GM23248 (cell line): ENCODE results near the gene TGFBI. TPM values are rescaled to one million over a fixed set of nuclear protein-coding genes. Genes with fewer than 3 reads are reported as not detected.
"Not testable (repeated sequence)": the region's sequence is repeated elsewhere in the genome, so short reads cannot be mapped to it uniquely, and the experiment has no call there.

Source experiments
- DNase-seq: peaks from one replicate; pipeline ENCODE4 v3.0.0-alpha.2; 2015
- H2AFZ ChIP-seq: fragments of 200-600 bp; sonication (generic); 2 replicates; pipeline ENCODE4 v1.6.1; 2016; ENCODE audit warnings: antibody characterized with exemption
- H3F3A ChIP-seq: fragments of 200-600 bp; sonication (generic); 2 replicates; pipeline ENCODE4 v1.6.1; 2016; ENCODE audit warnings: mild to moderate bottlenecking, antibody characterized with exemption, mixed run types; ENCODE audit not compliant: insufficient read depth
- H3K27ac ChIP-seq: fragments of 200-600 bp; sonication (generic); 2 replicates; pipeline ENCODE4 v1.5.1; 2016; ENCODE audit warnings: mild to moderate bottlenecking
- H3K27me3 ChIP-seq: fragments of 200-600 bp; sonication (generic); replicated peaks from 2 replicates; pipeline ENCODE4 v1.6.1; 2016; ENCODE audit warnings: mild to moderate bottlenecking; ENCODE audit not compliant: insufficient read depth
- H3K36me3 ChIP-seq: fragments of 200-600 bp; sonication (generic); 2 replicates; pipeline ENCODE4 v1.6.1; 2016; ENCODE audit warnings: low read depth, mild to moderate bottlenecking
- H3K4me1 ChIP-seq: fragments of 200-600 bp; sonication (generic); 2 replicates; pipeline ENCODE4 v1.6.1; 2016; ENCODE audit warnings: mild to moderate bottlenecking; ENCODE audit not compliant: insufficient read depth
- H3K4me2 ChIP-seq: fragments of 200-600 bp; sonication (generic); one replicate; pipeline ENCODE4 v1.6.1; 2016; ENCODE audit warnings: mild to moderate bottlenecking; ENCODE audit not compliant: unreplicated experiment
- H3K4me3 ChIP-seq: fragments of 200-600 bp; sonication (generic); 2 replicates; pipeline ENCODE4 v1.5.1; 2016; ENCODE audit warnings: mild to moderate bottlenecking
- H3K79me2 ChIP-seq: fragments of 200-600 bp; sonication (generic); 2 replicates; pipeline ENCODE4 v1.6.1; 2016; ENCODE audit warnings: mild to moderate bottlenecking; ENCODE audit not compliant: insufficient read depth
- H3K9ac ChIP-seq: fragments of 200-600 bp; sonication (generic); 2 replicates; pipeline ENCODE4 v1.6.1; 2016; ENCODE audit warnings: mild to moderate bottlenecking
- H3K9me2 ChIP-seq: fragments of 200-600 bp; sonication (generic); 2 replicates; pipeline ENCODE4 v1.6.1; 2016; ENCODE audit warnings: mixed run types, mild to moderate bottlenecking, moderate library complexity; ENCODE audit not compliant: insufficient read depth
- H3K9me3 ChIP-seq: fragments of 200-600 bp; sonication (generic); one replicate; pipeline ENCODE4 v1.6.1; 2017; ENCODE audit warnings: low read depth
- H4K20me1 ChIP-seq: fragments of 200-600 bp; sonication (generic); 2 replicates; pipeline ENCODE4 v1.6.0; 2016; ENCODE audit not compliant: insufficient read depth
- EZH2 ChIP-seq: fragments of 200-600 bp; sonication (generic); IDR thresholded peaks from 2 replicates; pipeline ENCODE4 v1.6.1; 2018; ENCODE audit warnings: antibody characterized with exemption, mild to moderate bottlenecking; ENCODE audit not compliant: insufficient read depth, poor library complexity, severe bottlenecking
- EZH2phosphoT487 ChIP-seq: fragments of 200-600 bp; sonication (generic); IDR thresholded peaks from 2 replicates; pipeline ENCODE4 v1.6.1; 2018; ENCODE audit warnings: antibody characterized with exemption, moderate library complexity, mild to moderate bottlenecking, low read depth; ENCODE audit not compliant: insufficient read depth
- WGBS, 2 experiments: methylation state at CpG; one replicate each; pipeline ENCODE4 v1.1.6; 2015 to 2017; ENCODE audit warnings: low lambda C conversion rate in 2 of 2, low coverage in 1 of 2; ENCODE audit errors: missing lambda C conversion rate in 2 of 2; 5-methylcytosine and 5-hydroxymethylcytosine counted together
- in situ Hi-C: fragments of 300-500 bp; cut with MboI; formaldehyde crosslinking; loops from 2 replicates; pipeline ENCODE4 v1.15.0; 2020
- polyA plus RNA-seq: library from polyadenylated mRNA; unstranded; fragments of >200 nt; fragmentation: Nextera tagmentation; extraction: Ambion mirVana; gene quantifications from 2 replicates; pipeline ENCODE4 v1.2.1, GENCODE V29; 2016
- total RNA-seq: library from RNA; depleted of rRNA; stranded (reverse); fragments of >200 nt; shearing (Covaris generic); gene quantifications from 2 replicates; pipeline ENCODE4 v1.2.3, GENCODE V29; 2014

TGFBI gene
- total and polyA plus RNA-seq, 2 experiments from 2014 or later: 7,109 to 7,159 TPM

- Histone ChIP-seq H3K4me2 (no peak overlapping the region), H3K4me3 (no peak overlapping the region), H3K9ac (peak overlapping the region; percentile 42), H3F3A (peaks cover 100% of the 10 kb centered on the region), H3K9me3 (no peaks in the 10 kb centered on the region), H3K79me2 (peaks cover 44% of the 10 kb centered on the region), H3K9me2 (no peaks in the 10 kb centered on the region), H3K36me3 (peaks cover 87% of the 10 kb centered on the region), H2AFZ (no peak overlapping the region), H4K20me1 (no peaks in the 10 kb centered on the region), H3K27ac (peak overlapping the region; percentile 90), H3K27me3 (no peaks in the 10 kb centered on the region), H3K4me1 (peaks cover 13% of the 10 kb centered on the region; the same call in 1 of the 2 replicates)
- 90 to 96% methylated on average over 8 of the region's 8 CpGs for WGBS, 2 experiments
- TF ChIP-seq EZH2phosphoT487 (no peak), EZH2 (no peak)
- no peak for DNase-seq
- in situ Hi-C loops: no loop called here
Observed at GRCh38 chr5:136043968-136044610, 15.3 kb downstream of the TGFBI start.

GRCh38 chr5:136045026-136045425, 16.2 kb downstream of the TGFBI start:
- H3K9ac ChIP-seq, H3K4me2 ChIP-seq, H3K9me3 ChIP-seq, H2AFZ ChIP-seq, H4K20me1 ChIP-seq, H3K4me3 ChIP-seq, DNase-seq, in situ Hi-C loops, H3K27me3 ChIP-seq, H3K9me2 ChIP-seq: not testable (repeated sequence)
- H3K36me3 ChIP-seq: peaks cover 94% of the 10 kb centered on the region
- H3K79me2 ChIP-seq: peaks cover 37% of the 10 kb centered on the region; the same call in 1 of the 2 replicates
- H3F3A ChIP-seq: peaks cover 100% of the 10 kb centered on the region
- H3K27ac ChIP-seq: peak overlapping the region; percentile 90; the same call in 1 of the 2 replicates
- H3K4me1 ChIP-seq: peaks cover 13% of the 10 kb centered on the region; the same call in 1 of the 2 replicates
- 96% methylated on average over 8 of the region's 8 CpGs for WGBS, 2 experiments

GRCh38 chr5:136046246-136046645, 17.5 kb downstream of the TGFBI start:
- no peaks in the 10 kb centered on the region for H3K9me3 ChIP-seq
- peaks cover 96% of the 10 kb centered on the region for H3K36me3 ChIP-seq
- TF ChIP-seq EZH2 (no peak), EZH2phosphoT487 (no peak)
- H2AFZ ChIP-seq: no peak overlapping the region
- no peaks in the 10 kb centered on the region for H3K27me3 ChIP-seq
- in situ Hi-C loops: no loop called here
- H3K4me1 ChIP-seq: peaks cover 13% of the 10 kb centered on the region; the same call in 1 of the 2 replicates
- no peaks in the 10 kb centered on the region for H3K9me2 ChIP-seq
- peaks cover 27% of the 10 kb centered on the region; the same call in 1 of the 2 replicates for H3K79me2 ChIP-seq
- DNase-seq: no peak
- 89 to 91% methylated on average over 12 of the region's 12 CpGs for WGBS, 2 experiments
- H4K20me1 ChIP-seq: no peaks in the 10 kb centered on the region
- no peak overlapping the region for H3K4me2 ChIP-seq
- peaks cover 100% of the 10 kb centered on the region for H3F3A ChIP-seq
- no peak overlapping the region for H3K4me3 ChIP-seq
- peak overlapping the region; percentile 42; the same call in 1 of the 2 replicates for H3K27ac ChIP-seq
- no peak overlapping the region for H3K9ac ChIP-seq

GRCh38 chr5:136047858-136048257, 19.1 kb downstream of the TGFBI start:
- WGBS, 2 experiments: 97 to 98% methylated on average over 8 of the region's 8 CpGs
- no peak for TF ChIP-seq EZH2
- no peak for TF ChIP-seq EZH2phosphoT487
- peaks cover 100% of the 10 kb centered on the region for H3F3A ChIP-seq
- peak overlapping the region; percentile 42 for H3K27ac ChIP-seq
- peaks cover 13% of the 10 kb centered on the region; the same call in 1 of the 2 replicates for H3K79me2 ChIP-seq
- no peaks in the 10 kb centered on the region for H4K20me1 ChIP-seq
- in situ Hi-C loops: no loop called here
- H3K4me2 ChIP-seq: no peak overlapping the region
- peaks cover 14% of the 10 kb centered on the region for H3K4me1 ChIP-seq
- no peaks in the 10 kb centered on the region for H3K9me3 ChIP-seq
- H3K27me3 ChIP-seq: no peaks in the 10 kb centered on the region
- no peak overlapping the region for H2AFZ ChIP-seq
- H3K9ac ChIP-seq: no peak overlapping the region
- no peak overlapping the region for H3K4me3 ChIP-seq
- H3K36me3 ChIP-seq: peaks cover 94% of the 10 kb centered on the region
- H3K9me2 ChIP-seq: no peaks in the 10 kb centered on the region
- no peak for DNase-seq
